SK-N-MC (cell line): ENCODE results near the gene CMTM1.
"Not testable (repeated sequence)": the region's sequence is repeated elsewhere in the genome, so short reads cannot be mapped to it uniquely, and the experiment has no call there.

Experiments
- EZH2 ChIP-seq: fragments of 200-600 bp; sonication (generic); IDR thresholded peaks from one replicate; pipeline ENCODE4 v1.6.1; 2017; ENCODE audit warnings: antibody characterized with exemption
- FOXP2 ChIP-seq: optimal IDR thresholded peaks from 2 replicates; pipeline ENCODE3; 2011; ENCODE audit warnings: mild to moderate bottlenecking, moderate library complexity; ENCODE audit not compliant: insufficient read depth; ENCODE audit errors: extremely low read length, control extremely low read depth

DNA sequence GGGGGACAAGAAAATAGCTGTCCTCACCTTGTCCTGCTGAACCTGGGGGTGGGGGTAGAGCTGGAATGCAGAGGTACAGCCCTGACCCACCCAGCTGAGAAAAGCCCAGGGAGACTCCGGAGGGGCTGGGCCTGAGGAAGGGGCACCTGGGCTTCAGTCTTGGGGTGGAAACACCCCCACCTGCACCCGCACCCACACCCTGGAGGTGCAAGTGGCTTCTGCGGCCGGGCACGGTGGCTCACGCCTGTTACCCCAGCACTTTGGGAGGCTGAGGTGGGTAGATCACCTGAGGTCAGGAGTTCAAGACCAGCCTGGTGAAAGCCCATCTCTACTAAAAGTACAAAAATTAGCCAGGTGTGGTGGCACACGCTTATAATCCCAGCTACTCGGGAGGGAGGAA lies 45.7 kb downstream of the CMTM1 start:
- not testable (repeated sequence) for TF ChIP-seq EZH2, FOXP2
